Measurements from ENCODE around the gene IL4I1. TPM values are rescaled to one million over a fixed set of nuclear protein-coding genes. Genes with fewer than 3 reads are reported as not detected.

Gene IL4I1
- total RNA-seq, 1 experiment from 2014 or later: 0.18 TPM

DNA sequence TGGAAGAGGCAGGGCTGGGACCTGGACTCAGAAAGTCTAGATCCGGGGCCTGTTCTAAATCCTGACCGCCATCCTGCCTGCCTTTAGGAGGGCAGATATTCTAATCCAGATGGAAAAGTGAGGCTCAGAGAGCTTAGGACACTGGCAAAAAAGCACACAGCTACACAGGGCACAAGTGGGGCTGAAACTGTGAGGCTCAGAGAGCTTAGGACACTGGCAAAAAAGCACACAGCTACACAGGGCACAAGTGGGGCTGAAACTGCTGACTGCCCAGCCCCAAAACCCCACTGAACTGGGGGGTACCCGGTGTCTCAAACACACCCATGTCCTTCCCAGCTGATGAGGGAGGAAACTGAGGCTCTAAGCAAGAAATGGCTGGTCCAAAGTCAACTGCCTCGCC, 21.5 kb downstream of the IL4I1 start:
- no peaks in the 10 kb centered on the region for H3K27me3 ChIP-seq (replicated peaks)
- H3K4me3 ChIP-seq: peak overlapping the region; percentile 83; the same call in 1 of the 2 replicates
- H3K27ac ChIP-seq: no peak overlapping the region
- DNase-seq (ENCODE audit: low read depth in 1 of 2, low spot score in 2 of 2): no peak
- H3K4me1 ChIP-seq (replicated peaks): peaks cover 18% of the 10 kb centered on the region
- H3K36me3 ChIP-seq: peaks cover 23% of the 10 kb centered on the region
- H3K9me3 ChIP-seq (replicated peaks): no peaks in the 10 kb centered on the region

DNA sequence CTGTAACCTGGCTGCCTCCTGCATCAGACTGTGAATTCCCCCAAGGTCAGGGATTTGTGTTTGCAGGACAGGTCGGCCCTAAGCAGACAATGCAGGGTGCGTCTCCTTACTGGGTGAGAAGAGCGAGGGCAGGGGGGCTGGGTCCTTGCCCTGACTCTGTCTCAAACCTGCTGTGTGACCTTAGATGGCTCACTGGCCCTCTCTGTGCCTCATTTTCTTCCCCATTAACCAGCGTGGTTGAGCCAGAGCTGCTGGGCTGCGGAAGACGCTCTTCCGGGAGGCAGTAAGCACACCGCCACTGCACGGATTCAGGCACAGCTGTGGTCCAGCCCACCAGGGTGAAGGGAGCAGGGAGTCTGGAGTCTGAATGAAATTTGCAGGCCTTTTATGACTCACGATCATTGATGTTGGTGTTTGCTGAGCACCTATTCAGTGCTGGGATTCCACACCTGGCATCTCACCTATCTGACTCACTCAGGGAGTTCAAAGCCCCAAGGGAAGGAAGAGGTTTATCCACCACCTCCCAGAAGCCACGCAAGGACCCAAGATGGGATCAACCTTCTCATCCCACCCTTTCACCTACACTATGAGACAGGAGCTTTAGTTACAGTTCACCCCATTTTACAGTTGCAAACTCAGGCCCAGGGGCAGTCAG, 22.1 kb downstream of the IL4I1 start:
- Histone ChIP-seq H3K4me3 (no peak overlapping the region), H3K36me3 (peaks cover 21% of the 10 kb centered on the region), H3K27me3 (replicated peaks) (no peaks in the 10 kb centered on the region), H3K27ac (no peak overlapping the region), H3K9me3 (replicated peaks) (no peaks in the 10 kb centered on the region), H3K4me1 (replicated peaks) (peaks cover 23% of the 10 kb centered on the region)
- DNase-seq (ENCODE audit: low read depth in 1 of 2, low spot score in 2 of 2): no peak

DNA sequence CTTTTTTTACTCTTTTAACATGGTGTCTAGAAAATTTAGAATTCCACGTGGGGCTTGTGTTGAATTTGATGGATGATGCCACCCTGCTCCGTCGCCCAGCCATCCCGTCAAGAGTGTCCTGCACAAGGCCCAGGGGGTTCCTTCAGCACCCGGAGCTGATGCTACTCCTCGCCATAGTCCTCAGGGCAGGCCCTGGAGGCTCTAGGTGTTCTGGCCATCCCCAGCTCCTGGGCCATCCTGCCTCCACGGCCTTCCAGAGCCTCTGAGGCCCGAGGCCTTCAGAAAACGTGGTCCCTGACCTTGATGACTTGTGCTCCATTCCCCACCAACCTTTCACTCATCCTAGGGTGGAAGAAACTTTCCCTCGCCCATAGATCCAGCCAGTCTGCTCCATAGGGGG, 22.9 kb downstream of the IL4I1 start:
- peaks cover 17% of the 10 kb centered on the region for H3K36me3 ChIP-seq
- H3K27me3 ChIP-seq (replicated peaks): no peaks in the 10 kb centered on the region
- H3K4me3 ChIP-seq: no peak overlapping the region
- no peaks in the 10 kb centered on the region for H3K9me3 ChIP-seq (replicated peaks)
- no peak for DNase-seq (ENCODE audit: low read depth in 1 of 2, low spot score in 2 of 2)
- H3K4me1 ChIP-seq (replicated peaks): peaks cover 27% of the 10 kb centered on the region
- no peak overlapping the region for H3K27ac ChIP-seq

DNA sequence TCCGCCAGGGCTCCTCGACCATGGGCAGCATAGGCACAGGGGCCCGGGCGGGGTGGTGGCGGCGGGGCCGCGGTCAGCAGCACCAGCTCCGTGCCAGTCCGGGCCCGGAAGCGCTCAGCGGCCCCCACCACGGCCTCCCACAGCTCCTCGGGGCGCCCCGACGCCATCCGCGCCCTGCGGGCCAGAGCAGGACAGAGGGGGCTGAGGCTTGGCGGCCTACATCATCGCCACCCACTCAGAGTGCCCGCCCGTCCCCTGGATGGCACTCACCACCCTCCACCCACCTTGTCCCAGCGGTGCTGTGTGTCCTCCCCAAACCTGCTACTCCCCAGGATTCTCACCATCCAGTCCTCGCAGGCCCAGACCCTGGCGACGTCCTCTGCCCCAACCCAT, 23.6 kb downstream of the IL4I1 start:
- no peaks in the 10 kb centered on the region for H3K9me3 ChIP-seq (replicated peaks)
- no peak for DNase-seq (ENCODE audit: low read depth in 1 of 2, low spot score in 2 of 2)
- H3K4me1 ChIP-seq (replicated peaks): peaks cover 20% of the 10 kb centered on the region
- peaks cover 17% of the 10 kb centered on the region for H3K36me3 ChIP-seq
- no peak overlapping the region for H3K4me3 ChIP-seq
- no peaks in the 10 kb centered on the region for H3K27me3 ChIP-seq (replicated peaks)
- no peak overlapping the region for H3K27ac ChIP-seq

DNA sequence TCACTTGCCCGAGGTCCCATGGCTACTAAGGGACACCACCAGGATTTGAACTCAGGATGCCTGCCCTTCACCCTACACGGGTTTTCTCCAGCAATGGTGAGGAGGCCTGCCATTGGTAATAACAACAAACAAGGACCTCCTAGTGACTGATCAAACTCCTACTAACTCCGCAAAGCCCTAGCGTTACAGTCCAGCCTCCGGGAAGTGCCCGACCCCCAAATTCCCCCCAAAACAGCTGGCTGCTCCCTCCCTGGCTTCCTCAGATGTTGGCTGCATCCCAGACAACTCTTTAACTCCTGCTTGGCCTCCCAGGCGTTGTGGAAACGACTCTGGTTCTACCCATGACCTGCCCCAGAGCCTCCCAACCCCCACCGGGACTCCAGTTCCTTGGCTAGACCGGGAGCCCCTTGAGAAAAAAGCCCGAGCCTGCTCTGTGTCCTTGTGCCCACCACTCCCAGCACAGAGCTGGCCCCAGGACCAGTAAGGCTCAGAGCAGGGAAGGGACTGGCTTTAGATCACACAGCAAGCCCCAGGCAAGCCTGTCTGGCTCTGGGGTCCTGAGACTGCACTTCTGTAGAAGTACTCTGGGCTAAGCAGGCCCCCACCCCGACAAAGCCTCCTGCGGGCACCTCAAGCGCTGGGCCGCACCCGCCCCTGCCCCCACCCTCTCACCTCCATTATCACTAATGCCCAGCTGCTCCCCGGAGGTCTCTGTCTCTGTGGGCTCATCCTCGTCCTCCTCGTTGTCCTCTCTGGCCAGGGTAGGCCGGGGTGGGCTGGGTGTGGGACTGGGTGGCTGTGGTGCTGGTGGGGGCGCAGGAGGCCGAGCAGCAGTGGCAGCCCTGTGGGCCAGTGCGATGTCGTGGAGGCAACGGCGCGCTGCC, 24.2 kb downstream of the IL4I1 start:
- H3K36me3 ChIP-seq: peaks cover 17% of the 10 kb centered on the region
- H3K27me3 ChIP-seq (replicated peaks): no peaks in the 10 kb centered on the region
- no peak for DNase-seq (ENCODE audit: low read depth in 1 of 2, low spot score in 2 of 2)
- no peak overlapping the region for H3K4me3 ChIP-seq
- peaks cover 22% of the 10 kb centered on the region for H3K4me1 ChIP-seq (replicated peaks)
- H3K9me3 ChIP-seq (replicated peaks): no peaks in the 10 kb centered on the region
- no peak overlapping the region for H3K27ac ChIP-seq

DNA sequence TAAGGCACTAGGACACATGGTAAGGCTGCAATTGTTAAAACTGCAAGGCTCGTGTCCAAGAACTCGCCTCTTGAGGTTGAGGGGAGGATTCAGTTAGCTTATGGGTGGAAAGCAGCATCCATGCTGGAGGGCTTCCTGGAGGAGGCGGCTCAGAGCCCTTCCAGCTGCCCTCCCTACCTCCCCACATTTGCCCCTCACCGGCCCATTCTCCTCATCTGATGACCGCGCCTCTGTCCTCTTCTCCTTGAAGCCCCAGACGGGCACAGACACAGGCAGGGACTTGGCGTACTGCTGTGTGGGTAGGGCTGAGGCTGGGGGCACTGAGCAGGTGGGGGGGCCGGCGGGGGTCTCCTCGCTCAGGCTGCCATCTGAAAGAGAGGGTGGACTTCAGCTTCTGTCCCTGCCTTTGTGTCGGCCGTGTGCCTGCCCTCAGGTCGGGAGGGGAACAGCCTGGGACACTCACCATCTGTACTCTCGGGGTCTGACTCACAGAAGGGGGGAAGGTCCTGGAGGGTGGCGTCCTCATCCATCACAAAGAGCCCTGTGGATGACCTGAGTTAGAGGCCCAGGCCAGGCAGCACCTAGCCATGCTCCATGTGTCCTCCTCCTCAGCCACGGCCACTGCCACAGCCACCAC, 25.2 kb downstream of the IL4I1 start:
- H3K27ac ChIP-seq: no peak overlapping the region
- DNase-seq (ENCODE audit: low read depth in 1 of 2, low spot score in 2 of 2): no peak
- peaks cover 25% of the 10 kb centered on the region for H3K4me1 ChIP-seq (replicated peaks)
- peaks cover 17% of the 10 kb centered on the region for H3K36me3 ChIP-seq
- no peaks in the 10 kb centered on the region for H3K27me3 ChIP-seq (replicated peaks)
- no peaks in the 10 kb centered on the region for H3K9me3 ChIP-seq (replicated peaks)
- no peak overlapping the region for H3K4me3 ChIP-seq

DNA sequence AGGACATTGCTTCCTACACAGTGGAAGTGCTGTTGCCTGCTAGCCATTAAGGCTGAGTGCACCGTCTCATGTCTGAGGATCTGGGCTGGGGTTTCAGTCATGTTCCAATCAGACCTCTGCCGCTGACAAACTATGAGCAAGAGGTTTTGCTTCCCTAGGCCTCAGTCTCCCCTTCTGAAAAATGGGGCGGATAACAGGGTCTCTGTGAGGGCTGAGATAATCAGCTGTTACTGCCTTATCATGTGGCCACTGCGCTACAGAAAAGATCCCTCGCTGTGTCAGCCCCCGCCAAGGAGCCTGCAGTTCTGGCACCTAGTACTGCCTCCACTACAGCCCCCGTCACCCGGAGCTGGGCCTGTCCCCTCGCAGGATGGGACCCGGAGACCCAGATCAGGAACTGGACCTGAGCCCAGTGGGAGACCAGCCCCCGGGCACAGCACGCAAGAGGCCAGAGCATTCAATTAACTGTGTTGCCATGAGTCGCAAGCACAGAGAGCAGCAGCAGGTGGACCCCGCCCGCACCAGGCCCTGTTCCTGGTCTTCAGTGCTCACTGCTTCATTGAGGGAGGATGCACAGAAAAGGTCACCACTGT, 26.3 kb downstream of the IL4I1 start:
- DNase-seq (ENCODE audit: low read depth in 1 of 2, low spot score in 2 of 2): no peak

DNA sequence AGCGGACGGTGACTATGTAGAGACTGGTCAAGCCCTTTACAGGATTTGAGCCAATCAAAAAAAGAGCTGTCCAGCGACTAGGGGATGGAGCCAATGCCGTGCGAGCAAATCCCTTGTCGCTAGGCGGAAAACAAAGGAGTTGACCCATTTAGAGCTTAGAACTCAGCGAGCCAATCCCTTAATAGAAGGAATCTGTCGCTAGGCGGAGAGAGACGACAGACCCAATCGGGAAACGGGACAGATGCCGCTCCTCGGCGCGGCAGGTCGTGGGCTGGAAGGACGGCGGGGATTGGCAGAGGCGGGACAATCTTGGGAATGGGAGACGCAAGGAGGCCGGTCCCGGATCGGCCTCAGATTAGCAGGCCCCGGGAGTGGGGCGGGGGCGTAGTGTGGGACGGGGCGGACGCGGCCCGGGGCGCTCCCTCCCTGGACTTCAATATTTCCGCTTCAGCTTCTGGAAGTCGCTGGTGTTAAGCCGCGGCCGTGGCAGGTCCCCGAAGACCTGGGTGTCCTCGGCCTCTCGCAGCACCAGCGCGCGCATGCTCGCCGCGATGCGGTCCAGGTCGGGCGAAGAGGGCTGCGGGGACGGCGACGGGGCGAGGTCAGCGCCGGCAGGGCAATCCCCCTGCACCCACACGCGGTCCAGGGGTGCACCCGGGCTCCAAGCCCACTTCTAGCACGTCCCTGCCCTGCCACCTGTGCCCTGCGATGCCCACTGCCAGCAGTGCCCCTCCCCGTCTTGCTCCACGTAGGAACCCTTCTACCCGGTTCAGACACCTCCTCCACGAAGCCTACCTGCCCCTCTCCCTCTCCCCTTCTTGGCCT, 27.0 kb downstream of the IL4I1 start:
- peak; percentile 97 to 99 for DNase-seq (ENCODE audit: low read depth in 1 of 2, low spot score in 2 of 2)
- Histone ChIP-seq H3K9me3 (replicated peaks) (no peaks in the 10 kb centered on the region), H3K4me3 (peak overlapping the region; percentile 48), H3K27ac (peak overlapping the region; percentile 23), H3K36me3 (peaks cover 19% of the 10 kb centered on the region), H3K27me3 (replicated peaks) (no peaks in the 10 kb centered on the region), H3K4me1 (replicated peaks) (peaks cover 30% of the 10 kb centered on the region)

More for the DNA sequence above, 26.3 kb downstream of the IL4I1 start:
- 0 out of 2 replicates have a peak overlapping the region, but pooled peaks have one; percentile 23 for H3K27ac ChIP-seq
- peak overlapping the region; percentile 48 for H3K4me3 ChIP-seq
- H3K36me3 ChIP-seq: peaks cover 14% of the 10 kb centered on the region; the same call in 1 of the 2 replicates
- no peaks in the 10 kb centered on the region for H3K9me3 ChIP-seq (replicated peaks)
- H3K27me3 ChIP-seq (replicated peaks): no peaks in the 10 kb centered on the region
- H3K4me1 ChIP-seq (replicated peaks): peaks cover 29% of the 10 kb centered on the region

DNA sequence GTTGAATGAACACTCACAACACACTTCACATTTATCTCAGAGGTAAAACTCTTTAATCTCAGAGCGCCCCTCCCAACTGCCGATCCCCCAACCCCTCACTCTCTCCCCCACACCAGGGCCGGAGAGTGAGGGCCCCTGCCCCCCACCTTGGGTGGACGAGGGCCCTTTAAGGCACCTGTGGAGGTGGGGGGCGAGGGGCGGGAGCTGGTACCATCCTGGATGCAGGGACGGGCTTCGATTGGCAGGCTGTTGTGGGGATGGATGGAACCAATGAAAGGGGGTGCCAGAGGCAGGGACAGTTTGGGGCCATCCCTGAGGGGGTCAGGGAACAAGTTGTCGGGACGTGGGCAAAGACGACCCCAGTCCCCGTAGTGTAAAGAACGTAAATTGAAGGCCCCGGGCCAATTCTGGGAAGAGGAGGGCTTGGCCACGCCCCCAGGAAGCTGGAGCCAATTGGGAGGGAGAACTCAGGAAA, 27.6 kb downstream of the IL4I1 start:
- Histone ChIP-seq H3K4me3 (peak overlapping the region; percentile 22), H3K27ac (no peak overlapping the region), H3K4me1 (replicated peaks) (peaks cover 30% of the 10 kb centered on the region), H3K36me3 (peaks cover 22% of the 10 kb centered on the region), H3K27me3 (replicated peaks) (no peaks in the 10 kb centered on the region), H3K9me3 (replicated peaks) (no peaks in the 10 kb centered on the region)
- no peak for DNase-seq (ENCODE audit: low read depth in 1 of 2, low spot score in 2 of 2)

DNA sequence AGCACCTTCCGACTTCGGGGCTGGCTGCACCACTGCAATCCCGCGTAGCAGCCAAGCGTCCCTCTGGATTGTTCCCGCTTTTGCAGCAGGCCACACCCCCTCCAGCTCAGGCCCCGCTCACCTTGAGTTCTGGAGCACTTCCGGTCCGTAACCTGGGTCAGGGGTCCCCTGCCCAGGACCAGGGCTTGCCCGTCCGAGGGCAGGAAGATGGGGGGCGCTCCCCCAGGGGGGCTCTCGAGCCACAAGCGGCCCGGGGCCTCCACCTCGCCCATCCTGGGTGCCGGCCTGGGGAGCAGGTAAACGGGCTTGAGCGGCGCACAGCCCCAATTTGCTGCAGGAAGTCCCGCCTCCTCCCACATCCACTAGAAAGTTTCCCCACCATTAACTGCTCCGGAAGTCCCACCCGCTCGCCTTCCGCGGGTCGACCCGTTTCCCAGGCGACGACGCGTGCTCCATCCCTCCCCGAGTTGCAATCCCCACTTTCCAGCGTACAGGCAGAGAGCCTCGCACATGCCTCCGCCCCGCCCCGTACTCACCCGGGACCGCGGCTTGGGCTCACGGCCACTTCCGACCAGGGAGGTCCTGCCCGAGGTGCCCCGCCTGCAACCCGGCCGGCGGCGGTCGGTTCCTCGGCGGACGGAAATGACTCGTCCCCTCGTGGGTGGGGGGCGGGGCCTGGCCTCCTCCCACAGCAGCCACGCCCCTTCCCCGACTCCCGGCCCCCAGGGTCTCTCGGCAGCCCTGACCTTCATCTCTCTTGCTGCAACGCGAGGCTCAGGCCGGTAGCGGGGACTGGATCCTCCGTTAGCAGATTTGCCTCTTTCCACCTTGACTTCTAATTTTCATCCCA, 29.5 kb downstream of the IL4I1 start, which contains the start of gene PNKP:
TSS of gene PNKP (minus strand) at position 644 of the 850 bp plus-strand sequence. CDS start at position 272, 372 bp downstream.
- Histone ChIP-seq H3K36me3 (peaks cover 40% of the 10 kb centered on the region), H3K27ac (peak within 1 kb of the TSS; percentile 76), H3K27me3 (replicated peaks) (no peaks in the 10 kb centered on the region), H3K9me3 (replicated peaks) (no peaks in the 10 kb centered on the region), H3K4me3 (peak within 1 kb of the TSS; percentile 78), H3K4me1 (replicated peaks) (peaks cover 30% of the 10 kb centered on the region)
- DNase-seq (ENCODE audit: low read depth in 1 of 2, low spot score in 2 of 2): peak; percentile 90 to 98

DNA sequence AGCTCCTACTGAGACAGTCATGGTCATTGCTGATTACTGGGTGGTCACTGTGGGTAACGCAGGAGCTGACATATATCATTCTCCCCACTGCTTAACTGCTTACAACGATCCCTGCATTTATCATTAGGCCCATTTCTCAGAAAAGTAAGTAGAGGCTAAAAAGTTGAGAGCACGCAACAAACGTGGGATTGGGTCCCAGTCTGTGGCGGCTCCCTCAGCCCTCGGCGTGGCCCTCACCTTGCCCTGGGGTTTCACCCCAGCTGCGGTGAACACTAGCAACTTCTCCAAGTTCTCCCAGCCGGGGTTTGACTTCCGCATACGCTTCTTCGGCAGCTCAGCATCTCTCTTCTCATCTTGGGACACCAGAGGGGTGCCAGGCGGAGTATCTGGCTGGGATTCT, 31.8 kb downstream of the IL4I1 start:
- peaks cover 50% of the 10 kb centered on the region for H3K36me3 ChIP-seq
- no peak for DNase-seq (ENCODE audit: low read depth in 1 of 2, low spot score in 2 of 2)
- no peak overlapping the region for H3K27ac ChIP-seq
- H3K27me3 ChIP-seq (replicated peaks): no peaks in the 10 kb centered on the region
- no peak overlapping the region for H3K4me3 ChIP-seq
- H3K9me3 ChIP-seq (replicated peaks): no peaks in the 10 kb centered on the region
- peaks cover 29% of the 10 kb centered on the region for H3K4me1 ChIP-seq (replicated peaks)

DNA sequence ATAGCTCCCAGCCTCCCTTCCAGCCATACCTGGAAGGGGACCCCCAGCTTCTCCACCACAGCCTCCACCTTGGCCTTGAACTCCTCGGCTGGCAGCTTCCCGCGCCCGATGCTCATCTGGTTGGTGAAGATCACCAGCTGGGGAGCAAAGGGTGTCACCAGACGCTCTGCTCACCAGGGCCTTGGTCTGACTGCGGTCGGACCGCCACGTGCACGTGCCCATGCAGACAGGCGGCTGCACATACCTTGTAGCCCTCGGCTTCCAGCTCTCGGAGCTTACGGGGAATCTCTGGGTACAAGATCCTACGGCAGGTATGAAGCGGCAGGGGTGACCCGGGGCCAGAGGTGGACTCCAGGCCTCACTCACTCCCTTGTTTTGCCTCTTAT, 32.8 kb downstream of the IL4I1 start:
- no peak overlapping the region for H3K4me3 ChIP-seq
- H3K36me3 ChIP-seq: peaks cover 58% of the 10 kb centered on the region
- H3K27me3 ChIP-seq (replicated peaks): no peaks in the 10 kb centered on the region
- H3K9me3 ChIP-seq (replicated peaks): no peaks in the 10 kb centered on the region
- H3K4me1 ChIP-seq (replicated peaks): peaks cover 34% of the 10 kb centered on the region
- no peak overlapping the region for H3K27ac ChIP-seq
- DNase-seq (ENCODE audit: low read depth in 1 of 2, low spot score in 2 of 2): no peak

Measured in SJSA1 (cell line).